B cell (primary cell): Measurements from ENCODE around the gene PAH. TPM values are rescaled to one million over a fixed set of nuclear protein-coding genes. Genes with fewer than 3 reads are reported as not detected.
A peak's percentile ranks its signal among the peaks of the same experiment; 100 is the strongest.

ENCODE experiments used
- ATAC-seq: fragments of 200-7000 bp; cut with Tn5 transposase; one replicate; pipeline ENCODE4 v1.10.0; 2021; ENCODE audit warnings: low read depth, mild to moderate bottlenecking, moderate number of reproducible peaks, moderate library complexity
- CTCF ChIA-PET: fragments of 350-600 bp; sonication (Branson Sonifier 250); formaldehyde crosslinking; loops from one replicate; lab custom pipeline; 2021; ENCODE audit warnings: antibody characterized with exemption, inconsistent platforms; lab: Charles Lee
- POLR2A ChIA-PET: fragments of 350-600 bp; sonication (Branson Sonifier 250); formaldehyde crosslinking; loops from one replicate; lab custom pipeline; 2021; ENCODE audit warnings: antibody characterized with exemption; lab: Charles Lee
- DNase-seq: peaks from one replicate; pipeline ENCODE4 v3.0.0; 2013
- H2AFZ ChIP-seq: 2 replicates; pipeline ENCODE4 v1.6.1; 2012; ENCODE audit warnings: mild to moderate bottlenecking, low read depth, low read length; ENCODE audit not compliant: insufficient read depth, poor library complexity, severe bottlenecking
- H3K27ac ChIP-seq, 2 donors: 1 replicate in 1 of 2; 2 replicates in 1 of 2; pipeline ENCODE4 v1.5.1; 2012 to 2013; ENCODE audit warnings: low read length in 2 of 2, mild to moderate bottlenecking in 2 of 2, moderate library complexity in 1 of 2
- H3K27me3 ChIP-seq, 4 experiments: fragments of 200-600 bp in 1 of 4; sonication (generic) in 1 of 4; replicated peaks in 1 of 4; 1 replicate in 2 of 4; 2 replicates in 2 of 4; pipeline versions ENCODE4 v1.6.1 to v1.7.0; 2013 to 2016; ENCODE audit warnings: low read length in 3 of 4, mild to moderate bottlenecking in 2 of 4, mixed read lengths in 1 of 4, moderate library complexity in 1 of 4; ENCODE audit not compliant: insufficient read depth in 4 of 4, control insufficient read depth in 3 of 4; ENCODE audit errors: control extremely low read depth in 1 of 4
- H3K36me3 ChIP-seq, 2 experiments: replicated peaks in 1 of 2; 1 replicate in 1 of 2; 2 replicates in 1 of 2; pipeline versions ENCODE4 v1.6.1 to v1.7.1; 2013; ENCODE audit warnings: low read length in 1 of 2; ENCODE audit not compliant: insufficient read depth in 2 of 2, control insufficient read depth in 1 of 2; ENCODE audit errors: control extremely low read depth in 1 of 2, extremely low read depth in 1 of 2
- H3K4me1 ChIP-seq, 2 donors: fragments of 200-600 bp in 1 of 2; sonication (generic) in 1 of 2; 1 replicate in 1 of 2; 2 replicates in 1 of 2; pipeline versions ENCODE4 v1.5.1 to v1.6.1; 2013 to 2017; ENCODE audit warnings: low read length in 2 of 2; ENCODE audit not compliant: control insufficient read depth in 2 of 2, insufficient read depth in 2 of 2
- H3K4me2 ChIP-seq: replicated peaks from 2 replicates; pipeline ENCODE3; 2012; ENCODE audit warnings: mild to moderate bottlenecking, low read depth, low read length; ENCODE audit not compliant: poor library complexity, severe bottlenecking
- H3K4me3 ChIP-seq, 5 experiments: fragments of 200-600 bp in 1 of 5; sonication (generic) in 1 of 5; 1 replicate in 3 of 5; 2 replicates in 2 of 5; pipeline versions ENCODE4 v1.5.1 to v1.7.0; 2011 to 2016; ENCODE audit warnings: low read length in 4 of 5, mild to moderate bottlenecking in 4 of 5, low read depth in 2 of 5, control low read depth in 1 of 5, moderate library complexity in 1 of 5; ENCODE audit not compliant: insufficient read depth in 1 of 5; ENCODE audit errors: control extremely low read depth in 1 of 5, extremely low read depth in 1 of 5
- H3K79me2 ChIP-seq: fragments of 200-600 bp; sonication (generic); one replicate; pipeline ENCODE4 v1.6.0; 2016; ENCODE audit warnings: low read length; ENCODE audit not compliant: control insufficient read depth, insufficient read depth
- H3K9ac ChIP-seq: fragments of 200-600 bp; sonication (generic); 2 replicates; pipeline ENCODE4 v1.6.1; 2017; ENCODE audit warnings: mild to moderate bottlenecking, low read length, moderate library complexity
- H3K9me3 ChIP-seq, 3 donors: one replicate each; pipeline versions ENCODE4 v1.6.1 to v1.7.1; 2013; ENCODE audit warnings: low read length in 2 of 3; ENCODE audit not compliant: control insufficient read depth in 2 of 3, insufficient read depth in 1 of 3; ENCODE audit errors: control extremely low read depth in 1 of 3
- H4K20me1 ChIP-seq: 2 replicates; pipeline ENCODE4 v1.6.0; 2012; ENCODE audit warnings: mild to moderate bottlenecking, low read length; ENCODE audit not compliant: insufficient read depth, control insufficient read depth, poor library complexity, severe bottlenecking
- H3K27ac Mint-ChIP-seq: one replicate; pipeline ENCODE4 v1.8.0; 2021; ENCODE audit warnings: mixed read lengths
- H3K27me3 Mint-ChIP-seq: one replicate; pipeline ENCODE4 v1.8.0; 2021; ENCODE audit warnings: mixed read lengths
- H3K4me1 Mint-ChIP-seq: one replicate; pipeline ENCODE4 v1.8.0; 2021; ENCODE audit warnings: mixed read lengths
- H3K4me3 Mint-ChIP-seq: one replicate; pipeline ENCODE4 v1.8.0; 2021; ENCODE audit warnings: mixed read lengths
- H3K9me3 Mint-ChIP-seq: one replicate; pipeline ENCODE4 v1.8.0; 2022; ENCODE audit warnings: mixed read lengths; ENCODE audit not compliant: insufficient read depth
- CTCF ChIP-seq: fragments of 200-600 bp; IDR thresholded peaks from one replicate; pipeline ENCODE4 v1.8.0; 2022; ENCODE audit warnings: antibody characterized with exemption, mild to moderate bottlenecking
- EZH2 ChIP-seq: IDR thresholded peaks from 2 replicates; pipeline ENCODE4 v1.6.1; 2012; ENCODE audit warnings: borderline replicate concordance, low read depth, mild to moderate bottlenecking, moderate library complexity, low read length; ENCODE audit not compliant: insufficient read depth, poor library complexity, severe bottlenecking
- WGBS: methylation state at CpG from one replicate; pipeline ENCODE4 v1.1.5; 2013; ENCODE audit warnings: missing lambda C conversion rate; ENCODE audit not compliant: insufficient coverage; 5-methylcytosine and 5-hydroxymethylcytosine counted together
- intact Hi-C: fragments of 100-400 bp; cut with micrococcal nuclease; formaldehyde crosslinking; loops from one replicate; pipeline ENCODE4 v1.10.0; 2022
- polyA plus RNA-seq: library from polyadenylated mRNA; depleted of rRNA; stranded (reverse); fragments of >200 nt; gene quantifications from 2 replicates; pipeline ENCODE4 v1.2.3, GENCODE V29; 2012
- total RNA-seq, 2 donors: library from RNA; stranded (reverse); fragments of 120-200 nt in 1 of 2; gene quantifications; 1 replicate in 1 of 2; 2 replicates in 1 of 2; pipeline versions ENCODE4 v1.2.3 to v1.2.4, GENCODE V29; 2013 to 2022

Gene PAH
- total and polyA plus RNA-seq, 2 donors (not counting 1 experiment from before 2014, with no cell fraction given), result 0.25 TPM; not detected in 1

GRCh38 chr12:102950107-102950949 lies 33.3 kb upstream of the PAH start:
- ChIA-PET CTCF (interaction anchor here (0.5 to 7.7 kb wide), 11 partner anchors 12 to 604 kb away, joined by 3 to 260 read pairs (median 7); partner anchors contain the start of gene C12orf42), POLR2A (interaction anchor here (0.7 kb wide), 1 partner anchor 19 kb away, joined by 3 read pairs; no protein-coding TSS in a partner anchor)
- no peaks in the 10 kb centered on the region for H3K9me3 Mint-ChIP-seq

More at GRCh38 chr12:102950107-102950949, 33.3 kb upstream of the PAH start:
- Histone ChIP-seq H3K4me2 (peak overlapping the region; percentile 46), H3K36me3 (no peaks in the 10 kb centered on the region), H3K79me2 (no peaks in the 10 kb centered on the region), H3K4me1 (peaks cover 11 to 13% of the 10 kb centered on the region in 2 donors), H3K27ac (no peak overlapping the region), H2AFZ (peak overlapping the region; percentile 25), H3K9me3 (peaks cover 0 to 1% (median under 1%) of the 10 kb centered on the region in 3 donors), H3K27me3 (peaks cover 1 to 54% (median 37%) of the 10 kb centered on the region in 4 experiments), H3K4me3 (no peak overlapping the region), H4K20me1 (no peaks in the 10 kb centered on the region), H3K9ac (peak overlapping the region; percentile 4)
- intact Hi-C loops, result loop anchor here (10.0 kb wide), 1 partner anchor 354 kb away; no protein-coding TSS in a partner anchor
- ATAC-seq, result peak; percentile 14
- peak; percentile 26 for DNase-seq
- Mint-ChIP-seq H3K27me3 (peaks cover 71% of the 10 kb centered on the region), H3K4me3 (peak overlapping the region; percentile 56), H3K4me1 (peaks cover 9% of the 10 kb centered on the region), H3K27ac (no peak overlapping the region)
- 11% methylated on average over 34 of the region's 37 CpGs for WGBS
- TF ChIP-seq EZH2 (no peak), CTCF (no peak)
